ENCODE measurements around the gene RNASE11.

DNA sequence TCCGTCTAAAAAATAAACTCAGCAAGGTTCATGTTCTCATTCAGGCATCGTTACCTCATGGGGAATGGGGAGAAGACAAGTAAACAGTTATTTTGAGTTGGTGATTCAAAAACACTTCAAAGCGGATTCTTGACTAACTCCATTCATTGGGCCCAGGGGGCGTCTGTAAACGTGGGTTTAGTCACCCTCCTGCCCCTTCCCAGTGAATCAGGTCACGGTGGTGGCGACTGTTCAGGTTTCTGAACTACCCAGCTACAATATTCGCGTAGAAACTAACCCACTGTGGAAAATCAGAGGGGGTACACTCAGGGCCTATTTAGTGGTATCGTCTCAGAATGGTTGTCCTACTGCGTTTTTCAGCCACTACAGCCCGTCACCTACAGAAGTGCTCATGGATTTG lies 38.5 kb upstream of the RNASE11 start:
- TF ChIP-seq, protein P1, sequence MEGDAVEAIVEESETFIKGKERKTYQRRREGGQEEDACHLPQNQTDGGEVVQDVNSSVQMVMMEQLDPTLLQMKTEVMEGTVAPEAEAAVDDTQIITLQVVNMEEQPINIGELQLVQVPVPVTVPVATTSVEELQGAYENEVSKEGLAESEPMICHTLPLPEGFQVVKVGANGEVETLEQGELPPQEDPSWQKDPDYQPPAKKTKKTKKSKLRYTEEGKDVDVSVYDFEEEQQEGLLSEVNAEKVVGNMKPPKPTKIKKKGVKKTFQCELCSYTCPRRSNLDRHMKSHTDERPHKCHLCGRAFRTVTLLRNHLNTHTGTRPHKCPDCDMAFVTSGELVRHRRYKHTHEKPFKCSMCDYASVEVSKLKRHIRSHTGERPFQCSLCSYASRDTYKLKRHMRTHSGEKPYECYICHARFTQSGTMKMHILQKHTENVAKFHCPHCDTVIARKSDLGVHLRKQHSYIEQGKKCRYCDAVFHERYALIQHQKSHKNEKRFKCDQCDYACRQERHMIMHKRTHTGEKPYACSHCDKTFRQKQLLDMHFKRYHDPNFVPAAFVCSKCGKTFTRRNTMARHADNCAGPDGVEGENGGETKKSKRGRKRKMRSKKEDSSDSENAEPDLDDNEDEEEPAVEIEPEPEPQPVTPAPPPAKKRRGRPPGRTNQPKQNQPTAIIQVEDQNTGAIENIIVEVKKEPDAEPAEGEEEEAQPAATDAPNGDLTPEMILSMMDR (IDR thresholded peaks at IDR 0.05): no peak
- TF ChIP-seq POLR2A (IDR thresholded peaks at IDR 0.05) (no peak), EP300 (IDR thresholded peaks at IDR 0.05) (no peak)
